Germinal center (tissue), 1 donor: ENCODE data around the gene BCAS3.

Source experiments
- DNase-seq: peaks from one replicate; pipeline ENCODE4 v3.0.0; 2012; ENCODE audit warnings: mixed read lengths, low spot score

BCAS3 gene

GRCh38 chr17:61383689-61384201 is 706.1 kb downstream of the BCAS3 start:
- DNase-seq, result no peak

GRCh38 chr17:61384354-61384691 is 706.7 kb downstream of the BCAS3 start:
- DNase-seq, result no peak

- DNase-seq, result no peak
These were observed 707.3 kb downstream of the BCAS3 start for GRCh38 chr17:61384692-61385576.

- no peak for DNase-seq
These were observed 708.1 kb downstream of the BCAS3 start for GRCh38 chr17:61385577-61386236.

- DNase-seq, result no peak
These were observed 708.6 kb downstream of the BCAS3 start for GRCh38 chr17:61386251-61386650.

GRCh38 chr17:61387011-61387410 is 709.4 kb downstream of the BCAS3 start:
- DNase-seq, result no peak

GRCh38 chr17:61387511-61388305 is 710.1 kb downstream of the BCAS3 start:
- no peak for DNase-seq

- DNase-seq, result no peak
These were observed 711.1 kb downstream of the BCAS3 start for GRCh38 chr17:61388561-61389356.

GRCh38 chr17:61389670-61390478 is 712.2 kb downstream of the BCAS3 start:
- DNase-seq, result peak; percentile 67

- DNase-seq, result no peak
These were observed 712.8 kb downstream of the BCAS3 start for GRCh38 chr17:61390479-61390791.

- DNase-seq, result no peak
These were observed 714.1 kb downstream of the BCAS3 start for GRCh38 chr17:61391595-61392291.

GRCh38 chr17:61392679-61393078 is 715.0 kb downstream of the BCAS3 start:
- DNase-seq, result no peak

- no peak for DNase-seq
These were observed 715.9 kb downstream of the BCAS3 start for GRCh38 chr17:61393550-61393903.

GRCh38 chr17:61393904-61394629 is 716.4 kb downstream of the BCAS3 start:
- DNase-seq, result no peak

GRCh38 chr17:61394630-61395408 is 717.2 kb downstream of the BCAS3 start:
- no peak for DNase-seq

GRCh38 chr17:61395409-61395982 is 717.8 kb downstream of the BCAS3 start:
- no peak for DNase-seq

GRCh38 chr17:61395983-61396585 is 718.4 kb downstream of the BCAS3 start:
- no peak for DNase-seq

GRCh38 chr17:61396586-61397085 is 719.0 kb downstream of the BCAS3 start:
- DNase-seq, result no peak
